SH-SY5Y (cell line): ENCODE results near the gene METTL16.

Source experiments
- GATA2 ChIP-seq: IDR thresholded peaks from 2 replicates; pipeline ENCODE4 v1.6.1; 2011; ENCODE audit warnings: mild to moderate bottlenecking, low read depth, low read length
- GATA3 ChIP-seq: IDR thresholded peaks from 2 replicates; pipeline ENCODE4 v1.6.1; 2011; ENCODE audit warnings: low read depth, mild to moderate bottlenecking, low read length, moderate library complexity

The METTL16 gene

DNA sequence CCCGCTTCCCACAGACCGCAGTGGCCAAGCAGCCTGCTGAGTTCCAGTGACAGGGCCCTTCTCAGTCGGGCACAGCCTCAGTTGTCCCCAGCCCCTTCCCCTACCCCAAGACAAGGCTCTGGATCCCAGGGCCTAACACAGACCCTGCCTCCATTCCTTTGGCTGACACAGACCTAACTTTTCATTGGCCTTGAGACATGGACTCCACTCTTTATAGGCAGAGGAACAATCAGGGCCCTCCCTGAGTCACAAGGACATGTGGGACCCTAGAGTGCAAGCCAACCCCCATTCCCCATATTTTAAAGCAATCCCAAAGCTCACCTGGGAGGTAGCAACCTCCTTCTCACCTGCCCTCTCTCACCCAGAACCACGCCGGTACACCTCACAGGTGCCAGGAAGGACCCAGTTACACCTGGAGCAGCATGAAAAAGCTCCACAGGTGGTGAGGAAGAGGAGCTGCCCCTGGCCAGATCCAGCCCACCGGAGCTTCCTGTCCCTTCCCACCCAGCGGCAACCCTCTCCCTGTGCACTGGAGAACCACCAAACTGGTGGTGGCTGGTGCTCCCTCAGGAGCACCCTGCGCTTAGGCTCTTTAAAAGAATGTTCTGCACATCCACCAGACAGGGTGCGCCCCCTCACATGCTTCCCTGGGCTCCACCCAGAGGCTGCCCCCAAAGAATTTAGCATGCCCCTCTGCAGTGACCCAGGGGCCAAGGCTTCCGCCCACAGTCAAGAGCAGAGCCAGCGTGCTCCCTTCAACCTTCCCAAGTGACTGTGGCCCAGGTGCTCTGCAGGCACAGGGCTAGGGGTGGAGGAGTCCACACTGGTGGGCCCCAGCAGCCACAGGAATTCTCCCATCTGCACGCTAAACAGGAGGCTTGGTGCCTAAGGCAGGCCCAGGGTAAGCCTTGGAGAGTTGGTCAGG, 114.2 kb downstream of the METTL16 start:
- TF ChIP-seq GATA2, result no peak
- TF ChIP-seq GATA3, result no peak

DNA sequence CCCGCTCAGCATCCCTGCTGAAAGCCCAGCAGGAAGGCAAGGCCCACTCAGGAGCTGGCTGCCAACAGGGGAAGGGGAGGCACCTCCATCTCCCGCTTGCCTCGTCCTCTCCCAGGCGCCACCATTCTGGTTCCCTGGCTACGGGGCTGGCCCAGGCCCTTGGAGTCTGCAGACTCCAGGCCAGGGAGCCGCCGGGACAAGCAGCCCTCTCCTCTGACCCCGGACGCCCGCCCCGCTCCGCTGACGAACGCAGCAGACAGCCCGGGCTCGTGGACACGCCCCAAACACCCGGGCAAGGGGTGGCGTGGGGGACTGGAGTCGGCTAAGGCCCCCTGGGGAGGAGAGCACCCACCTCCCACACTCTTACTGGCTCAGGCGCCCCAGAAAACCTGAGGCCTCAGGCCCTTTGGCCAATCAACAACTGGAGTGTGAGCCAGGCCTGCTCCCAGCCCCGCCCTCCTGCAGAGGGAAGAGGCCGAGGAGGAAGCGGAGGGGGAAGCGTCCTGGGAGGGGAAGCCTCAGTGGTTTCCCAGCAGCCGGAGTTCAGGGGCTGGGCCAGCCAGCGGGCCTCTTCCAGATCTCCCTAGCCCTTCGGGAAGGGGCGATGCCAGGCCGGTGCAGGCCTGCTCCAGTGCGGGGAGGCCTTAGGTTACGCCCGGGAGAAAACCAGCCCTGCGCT, 115.0 kb downstream of the METTL16 start:
- no peak for TF ChIP-seq GATA3
- TF ChIP-seq GATA2, result no peak

- TF ChIP-seq GATA2 (no peak), GATA3 (no peak)
These were observed 115.5 kb downstream of the METTL16 start for GRCh38 chr17:2396192-2396567.

- TF ChIP-seq GATA2, result no peak
These were observed 116.2 kb downstream of the METTL16 start for GRCh38 chr17:2395258-2396181.

DNA sequence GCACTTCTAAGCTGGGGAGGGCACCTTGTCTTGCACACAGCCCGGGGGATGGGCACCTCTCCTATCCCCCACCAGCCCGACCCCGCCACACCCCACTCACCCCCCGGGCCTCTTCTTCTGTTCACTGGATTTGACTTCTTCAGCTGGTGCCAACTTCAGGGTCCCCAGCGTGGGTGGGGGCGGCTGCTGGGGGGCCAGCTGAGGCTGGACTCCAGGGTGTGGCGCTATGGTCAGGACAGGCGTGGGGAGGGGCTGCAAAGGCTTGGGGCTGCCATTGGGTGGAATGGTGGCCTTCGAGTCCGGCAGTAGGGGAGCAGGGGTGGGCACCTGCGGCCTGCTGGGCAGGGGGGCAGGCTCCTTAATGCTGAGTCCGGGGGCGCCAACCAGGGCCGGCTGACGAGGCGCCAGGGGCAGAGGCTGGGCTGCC, 116.9 kb downstream of the METTL16 start:
- TF ChIP-seq GATA3 (no peak), GATA2 (no peak)

GRCh38 chr17:2393954-2394749, 117.5 kb downstream of the METTL16 start:
- TF ChIP-seq GATA3 (no peak), GATA2 (no peak)

DNA sequence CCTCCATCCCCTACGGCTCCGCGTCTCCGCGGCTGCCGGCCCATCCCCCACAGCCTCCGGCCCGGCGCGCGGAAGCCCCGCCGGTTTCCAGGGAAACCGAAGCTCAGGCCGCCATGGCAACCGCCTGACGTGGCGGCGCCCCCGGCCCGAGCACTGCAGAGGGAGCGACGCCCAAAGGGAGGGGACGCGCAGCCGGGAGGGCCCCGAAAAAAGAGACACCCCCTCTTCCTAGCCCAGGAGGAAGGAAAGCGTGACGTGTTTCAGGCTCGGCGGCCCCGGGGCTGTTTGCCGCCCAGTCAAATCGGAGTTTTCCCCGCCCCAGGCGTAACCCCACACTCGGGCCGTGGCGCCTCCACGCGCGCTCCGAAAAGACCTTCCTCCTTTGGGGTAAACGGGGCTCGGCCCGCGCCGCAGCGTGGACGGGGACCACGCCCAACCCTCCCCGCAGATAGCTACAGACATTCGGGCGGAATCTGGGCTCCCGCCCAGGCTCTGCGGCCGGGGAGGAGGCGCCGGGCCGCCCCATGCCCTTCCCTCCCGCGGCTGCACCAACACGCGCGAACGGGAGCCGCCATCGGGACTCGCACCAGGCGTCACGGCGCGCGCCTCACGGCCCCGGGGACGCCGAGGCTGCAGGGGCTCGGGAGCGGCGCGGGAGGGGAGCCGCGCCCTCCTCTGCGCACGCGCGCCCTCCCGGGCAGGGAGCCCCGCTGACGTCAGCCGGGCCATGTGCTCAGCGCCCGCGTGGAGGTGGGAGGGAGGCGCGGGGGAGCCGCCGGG, 118.3 kb downstream of the METTL16 start:
- TF ChIP-seq GATA2, result no peak
- TF ChIP-seq GATA3, result no peak

GRCh38 chr17:2392252-2393173, 119.2 kb downstream of the METTL16 start:
- no peak for TF ChIP-seq GATA2
- no peak for TF ChIP-seq GATA3

DNA sequence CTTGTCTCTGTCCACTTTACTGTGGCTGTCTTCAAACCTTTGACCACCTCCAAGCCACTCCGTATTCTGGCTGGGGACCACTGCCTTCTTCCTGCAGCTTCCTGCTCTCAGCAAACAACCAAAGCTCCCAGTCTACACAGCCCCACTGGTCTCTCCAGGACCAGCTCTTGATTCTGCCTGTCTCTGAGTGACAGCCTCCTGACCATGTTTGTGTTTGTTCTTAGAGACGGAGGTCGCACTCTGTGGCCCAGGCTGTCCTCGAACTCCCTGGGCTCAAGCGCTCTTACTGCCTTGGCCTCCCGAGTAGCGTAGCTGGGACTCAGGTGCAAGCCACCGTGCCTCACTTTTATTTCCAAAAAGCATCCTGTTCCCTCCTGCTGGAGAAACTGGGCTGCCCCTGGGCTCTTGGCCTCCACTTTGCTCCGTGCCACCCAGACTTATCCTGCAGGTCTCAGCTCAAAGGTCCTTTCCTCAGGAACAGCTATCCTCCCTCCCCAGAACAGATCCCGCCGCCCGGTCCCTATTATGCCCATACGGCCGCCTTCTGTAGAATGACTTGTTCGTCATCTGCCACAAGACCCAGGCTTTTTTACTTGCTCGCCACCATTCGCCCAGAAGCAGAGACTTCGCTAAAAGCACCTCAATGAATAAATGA, 120.0 kb downstream of the METTL16 start:
- TF ChIP-seq GATA2, result no peak
- TF ChIP-seq GATA3, result no peak

GRCh38 chr17:2390199-2390836, 121.4 kb downstream of the METTL16 start:
- no peak for TF ChIP-seq GATA2
- no peak for TF ChIP-seq GATA3

DNA sequence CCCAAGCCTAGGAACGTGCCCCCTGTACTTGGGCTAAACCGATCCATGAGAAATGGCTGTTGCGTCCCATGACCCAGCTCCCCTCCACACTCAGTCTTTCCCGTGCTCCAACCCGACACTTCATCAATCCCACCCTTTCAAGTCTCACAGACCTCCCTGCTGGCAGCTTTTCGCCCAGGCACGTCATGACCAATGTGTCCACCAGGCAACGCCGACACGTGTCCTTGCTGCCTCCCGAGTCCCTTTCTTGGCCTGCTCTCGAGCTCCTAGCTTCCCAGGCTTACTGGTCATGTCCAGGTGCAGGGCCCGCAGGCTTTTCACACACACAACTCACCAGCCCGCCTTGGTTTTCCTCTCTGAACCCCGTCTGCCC, 123.0 kb downstream of the METTL16 start:
- TF ChIP-seq GATA2 (no peak), GATA3 (no peak)
